HG03571 (cell line): ENCODE data around the gene COMTD1.

ENCODE experiments used
- ATAC-seq: cut with Tn5 transposase; IDR thresholded peaks from one replicate; pipeline ENCODE4 v1.9.1; 2021; ENCODE audit not compliant: unreplicated experiment

The COMTD1 gene

GRCh38 chr10:75235375-75236177 is at the start of gene COMTD1:
TSS of gene COMTD1 (minus strand) at chr10:75235957. CDS start at chr10:75235928, 29 bp downstream.
- peak; percentile 66 for ATAC-seq

DNA sequence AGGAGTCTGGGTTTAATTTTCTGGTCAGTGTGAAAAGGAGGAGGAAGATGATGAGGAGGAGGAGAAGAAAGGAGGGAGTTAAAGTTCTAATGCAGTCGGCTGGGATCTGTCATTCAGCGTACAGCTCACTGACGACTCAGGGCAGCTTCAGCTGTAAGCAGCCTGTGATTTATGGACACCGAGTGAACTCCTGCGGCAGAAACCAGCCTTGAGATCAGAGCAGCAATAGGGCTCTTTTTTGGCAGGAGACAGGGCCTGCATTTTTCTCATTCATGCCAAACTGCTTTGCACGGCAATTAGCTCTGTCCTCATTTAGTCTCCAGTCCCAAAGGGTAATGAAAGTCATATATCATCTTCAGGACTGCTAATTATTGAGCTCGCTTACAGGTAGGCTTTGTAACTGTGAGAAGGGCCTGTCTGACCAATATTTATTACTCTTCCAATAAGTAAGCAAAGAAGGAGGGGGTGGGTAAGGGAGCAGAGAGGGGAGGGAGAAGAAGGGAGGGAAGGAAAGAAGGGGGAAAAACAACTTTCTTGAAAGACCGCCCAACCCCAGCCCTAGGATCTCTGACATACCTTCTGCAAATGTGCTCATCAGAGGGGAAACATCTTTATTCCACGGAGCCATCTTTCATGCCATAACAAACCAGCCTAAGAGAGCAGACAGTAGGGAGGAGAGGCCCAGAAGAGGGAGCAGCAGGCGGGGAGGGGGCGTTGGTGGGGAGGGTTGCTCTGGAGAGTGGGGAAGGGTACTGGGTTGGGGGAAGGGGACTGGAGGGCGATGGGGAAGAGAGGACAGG is 48.1 kb upstream of the COMTD1 start:
- ATAC-seq: no peak

DNA sequence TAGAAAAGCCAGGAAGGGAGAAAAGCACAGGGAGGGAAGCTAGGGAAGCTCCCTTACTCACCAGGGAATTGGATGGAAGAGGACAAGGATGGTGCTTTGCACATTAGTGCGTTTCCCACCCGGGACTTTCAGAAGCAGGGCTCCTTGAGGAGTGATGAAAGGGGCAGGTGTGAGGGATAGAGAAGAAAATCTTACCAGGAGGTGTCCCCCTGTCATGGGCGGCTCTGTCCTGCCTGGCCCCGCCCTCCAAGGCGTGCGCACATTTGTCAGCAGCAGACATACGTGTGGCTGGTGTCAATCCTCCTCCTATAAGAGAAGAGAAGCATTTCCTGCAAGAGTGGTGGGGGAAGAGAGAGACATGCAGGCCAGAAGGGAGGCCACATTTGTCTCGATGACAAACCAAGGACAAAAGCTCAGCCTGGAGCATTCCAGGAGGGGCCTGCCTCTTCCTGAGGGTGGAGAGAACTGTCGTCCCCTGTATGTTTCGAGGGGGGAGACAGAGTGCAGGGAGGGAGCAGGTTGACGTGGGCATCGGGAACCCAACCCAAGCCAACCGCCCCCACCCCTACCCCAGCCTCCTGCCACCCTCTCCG is 47.4 kb upstream of the COMTD1 start:
- ATAC-seq: no peak

DNA sequence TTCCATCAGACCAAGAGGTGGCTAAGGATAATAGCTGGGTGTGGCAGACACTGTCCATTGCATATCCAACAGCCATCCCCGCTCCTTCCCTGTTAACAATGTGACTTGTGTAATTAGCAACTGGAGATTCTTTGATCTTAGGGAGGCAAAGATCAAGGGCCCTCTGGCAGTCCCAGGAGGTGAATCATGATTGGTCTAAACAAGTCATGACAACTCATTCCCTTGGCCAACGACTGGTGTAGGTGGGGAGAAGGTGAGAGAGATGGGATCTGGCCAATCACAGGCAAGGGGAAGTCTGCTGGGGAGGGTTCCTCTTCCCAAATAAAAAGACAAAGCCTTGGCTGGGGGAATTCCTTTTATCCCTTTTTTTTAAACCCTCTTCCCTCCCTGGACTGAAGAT is 46.2 kb upstream of the COMTD1 start:
- no peak for ATAC-seq

GRCh38 chr10:75280236-75280635 is 44.5 kb upstream of the COMTD1 start:
- no peak for ATAC-seq

GRCh38 chr10:75276069-75276872 is 40.5 kb upstream of the COMTD1 start:
- no peak for ATAC-seq

DNA sequence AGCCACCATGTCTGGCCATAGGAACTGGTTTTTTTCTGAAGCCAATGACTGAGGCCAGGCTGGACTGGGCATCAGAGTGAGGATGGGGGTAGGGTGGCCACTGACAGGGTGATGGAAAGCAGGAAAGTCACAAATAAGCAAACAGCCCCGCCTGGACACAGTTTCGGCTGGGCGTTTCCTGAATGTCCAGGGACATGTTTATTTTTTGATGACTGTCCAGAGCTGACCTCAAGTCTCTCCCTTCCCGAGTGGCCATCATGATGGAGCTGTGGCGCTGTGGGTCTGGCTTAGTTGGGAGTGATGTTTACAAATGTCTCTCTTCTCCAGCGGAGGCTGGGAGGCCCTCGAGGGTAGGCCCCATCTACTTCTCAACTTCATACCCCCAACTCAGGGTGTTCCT is 37.1 kb upstream of the COMTD1 start:
- ATAC-seq: no peak

DNA sequence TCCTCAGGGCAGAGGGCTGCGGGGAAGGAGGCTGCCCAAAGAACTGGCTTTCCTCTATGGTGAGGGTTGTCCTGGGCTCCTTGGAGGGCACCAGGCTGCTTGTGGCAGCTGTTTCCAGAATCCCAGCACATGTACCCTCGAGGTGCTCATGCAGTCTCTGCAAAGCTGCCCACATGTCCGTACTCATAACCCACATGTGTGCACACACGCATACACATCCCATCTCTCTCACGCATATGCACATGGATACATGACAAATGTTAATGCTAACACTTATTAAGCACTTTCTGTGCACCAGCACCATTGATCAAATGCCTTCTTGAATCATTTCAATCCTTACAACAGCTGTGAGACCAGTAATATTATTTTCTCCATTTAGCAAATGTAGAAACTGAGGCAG is 36.3 kb upstream of the COMTD1 start:
- ATAC-seq: no peak

DNA sequence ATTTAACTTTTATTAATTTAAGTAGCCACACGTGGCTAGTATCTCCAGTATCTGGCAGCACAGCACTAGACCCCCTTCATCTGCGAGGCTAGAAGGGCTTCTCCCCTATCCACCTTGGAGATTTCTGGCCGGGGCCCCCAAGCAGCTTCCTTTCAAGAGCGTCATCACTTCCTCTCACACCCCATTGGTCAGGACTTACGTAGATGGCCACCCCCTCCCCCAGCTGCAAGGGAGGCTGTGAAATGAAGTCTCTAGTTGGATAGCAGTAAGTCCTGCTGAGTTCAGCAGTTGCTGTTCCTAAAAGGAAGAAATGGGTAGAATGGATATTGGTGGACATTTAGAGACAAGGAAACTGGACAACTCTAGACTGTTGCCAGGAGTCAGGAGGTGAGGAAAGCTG is 33.8 kb upstream of the COMTD1 start:
- no peak for ATAC-seq

DNA sequence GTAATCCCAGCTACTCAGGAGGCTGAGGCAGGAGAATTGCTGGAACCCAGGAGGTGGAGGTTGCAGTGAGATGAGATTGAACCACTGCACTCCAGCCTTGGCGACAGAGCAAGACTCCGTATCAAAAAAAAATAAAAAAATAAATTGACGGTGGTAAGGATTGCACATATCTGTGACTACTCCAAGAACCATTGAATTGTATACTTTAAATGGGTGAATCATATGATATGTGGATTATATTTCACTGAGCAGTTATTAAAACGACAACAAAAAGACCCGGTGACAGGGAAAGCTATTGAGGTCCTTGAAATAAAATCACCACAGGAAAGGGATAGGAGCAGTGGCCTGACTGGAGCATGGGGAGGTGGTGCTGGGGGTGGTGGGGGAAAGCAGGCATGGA is 31.2 kb upstream of the COMTD1 start:
- no peak for ATAC-seq

DNA sequence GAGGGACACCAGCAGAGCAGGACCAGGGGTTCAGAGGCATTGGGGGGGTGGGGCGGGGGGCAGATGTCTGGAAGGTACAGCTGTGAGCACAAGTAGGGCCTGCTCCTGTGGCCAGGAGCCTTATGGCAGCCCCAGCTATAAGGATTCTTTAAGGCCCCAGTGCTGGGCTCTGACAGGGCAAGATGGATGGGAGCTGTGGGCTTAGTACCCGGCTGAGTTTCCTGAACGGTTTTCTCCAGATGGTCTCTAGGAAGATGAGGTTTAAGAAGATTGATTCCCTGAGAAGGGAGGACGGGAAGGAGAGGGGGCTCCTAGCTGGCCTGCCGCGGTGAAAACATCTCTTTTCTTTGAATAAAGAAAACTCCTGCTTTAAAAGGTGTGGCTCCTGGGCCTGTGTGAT is 30.1 kb upstream of the COMTD1 start:
- no peak for ATAC-seq

- ATAC-seq: no peak
Observed at GRCh38 chr10:75263806-75264205, 28.0 kb upstream of the COMTD1 start.

- ATAC-seq: no peak
Observed at GRCh38 chr10:75261813-75262705, 26.3 kb upstream of the COMTD1 start.

DNA sequence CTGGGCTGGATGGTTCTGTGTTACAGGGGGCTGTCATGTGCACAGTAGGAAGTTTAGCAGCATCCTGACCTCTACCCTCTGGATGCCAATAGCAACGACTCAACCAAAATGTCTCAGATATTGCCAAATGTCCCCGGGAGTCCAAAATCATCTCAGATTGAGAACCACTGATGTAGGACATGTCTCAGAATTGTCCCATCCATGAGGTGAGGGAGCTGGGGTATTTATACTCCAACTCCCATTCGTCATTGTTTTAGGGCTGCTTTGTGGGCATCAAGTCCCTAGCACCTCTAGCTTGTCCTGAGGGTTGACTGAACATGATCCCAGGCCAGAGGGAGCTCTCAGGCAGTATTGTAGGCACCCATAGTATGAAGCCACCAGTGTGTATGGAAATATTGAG is 25.2 kb upstream of the COMTD1 start:
- no peak for ATAC-seq

DNA sequence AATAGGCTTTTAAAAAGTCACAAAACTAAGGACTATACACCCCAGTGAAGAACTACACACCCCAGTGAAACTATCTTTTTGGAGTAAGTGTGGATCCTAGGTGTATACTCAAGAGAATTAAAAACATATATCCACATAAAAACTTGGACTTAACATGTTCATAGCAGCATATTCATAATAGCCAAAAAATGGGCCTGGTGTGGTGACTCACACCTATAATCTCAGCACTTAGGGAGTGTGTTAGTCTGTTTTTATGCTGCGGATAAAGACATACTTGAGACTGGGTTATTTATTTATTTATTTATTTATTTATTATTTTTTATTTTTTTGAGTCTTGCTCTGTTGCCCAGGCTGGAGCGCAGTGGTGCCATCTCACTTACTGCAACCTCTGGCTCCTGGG is 19.0 kb upstream of the COMTD1 start:
- ATAC-seq: no peak

DNA sequence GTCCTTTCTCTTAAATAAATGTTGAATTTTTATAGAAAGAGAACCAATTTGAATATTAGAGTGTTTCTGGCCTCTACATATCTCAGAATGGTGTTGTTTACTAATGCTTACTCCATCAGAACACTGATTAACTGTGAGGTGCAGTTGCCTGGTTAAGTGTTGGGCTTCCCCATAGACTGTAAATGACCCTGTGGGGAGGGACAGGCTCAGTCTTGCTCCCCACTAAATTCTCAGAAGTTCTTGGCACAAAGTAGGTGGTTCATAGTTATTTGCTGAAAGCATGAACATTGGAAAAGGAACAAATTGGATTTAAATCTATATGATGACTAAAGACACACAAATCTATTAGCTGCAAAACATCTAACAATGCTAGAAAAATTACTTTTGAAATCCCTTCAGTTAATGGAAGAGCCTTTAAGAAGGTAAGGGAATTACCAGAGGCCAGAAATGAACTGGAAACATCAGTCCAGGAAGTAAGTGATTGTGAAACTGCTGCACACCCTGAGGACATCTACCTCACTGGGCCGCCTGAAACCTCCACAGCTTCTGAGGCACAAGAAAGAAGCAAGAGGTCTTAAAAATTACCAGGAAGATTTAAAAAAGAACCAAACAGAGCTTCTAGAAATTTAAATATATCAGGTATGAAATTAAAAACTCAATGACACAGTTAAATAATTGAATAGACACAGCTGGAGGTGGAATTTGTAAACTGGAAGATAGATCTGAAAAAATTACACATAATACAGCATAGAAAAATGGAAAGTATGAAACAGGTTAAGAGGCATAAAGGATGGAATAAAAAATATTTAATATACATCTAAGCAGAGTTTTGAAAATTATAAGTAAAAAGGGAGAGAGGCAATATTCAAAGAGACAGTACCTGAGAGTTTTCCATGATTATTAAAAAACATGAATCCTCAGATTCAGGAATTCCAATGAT is 17.8 kb upstream of the COMTD1 start:
- ATAC-seq: no peak

DNA sequence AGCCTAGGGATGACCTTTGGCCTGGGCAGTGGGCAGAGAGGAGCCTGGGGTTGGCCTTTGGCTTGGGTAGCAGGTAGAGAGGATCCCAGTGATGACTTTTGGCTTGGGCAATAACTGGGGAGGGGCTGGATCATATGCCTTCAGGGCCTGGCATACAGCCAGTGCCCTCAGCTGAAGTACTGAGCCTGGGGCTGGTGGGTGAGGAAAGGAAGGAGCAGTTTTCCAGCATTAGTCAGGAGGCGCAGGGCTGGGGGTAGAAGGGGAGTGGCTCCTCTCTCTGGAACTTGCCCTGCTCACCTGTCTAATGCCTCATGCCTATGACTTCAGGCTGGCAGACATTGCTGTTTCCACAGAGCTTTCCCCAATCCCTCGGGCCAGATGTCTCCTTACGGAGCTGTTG is 15.2 kb upstream of the COMTD1 start:
- ATAC-seq: no peak

DNA sequence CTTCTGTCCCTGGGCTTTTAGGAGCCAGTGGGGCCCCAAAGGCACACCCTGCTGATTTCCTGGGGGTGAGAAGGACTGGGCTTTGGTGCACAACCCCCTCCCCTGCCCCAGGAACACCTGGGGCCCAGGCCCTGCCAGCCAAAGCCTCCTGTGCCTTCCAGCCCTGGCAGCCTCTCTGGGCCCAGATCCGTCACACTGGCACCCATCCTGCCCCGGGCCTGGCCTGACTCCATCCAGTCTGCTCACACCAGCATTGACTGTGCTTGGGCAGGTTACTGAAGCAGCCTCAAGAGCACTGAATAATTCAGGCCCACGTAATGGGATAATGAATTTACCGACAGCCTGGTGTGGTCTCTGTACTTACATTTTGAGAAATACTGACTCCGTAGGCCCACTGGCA is 12.0 kb upstream of the COMTD1 start:
- ATAC-seq: no peak

DNA sequence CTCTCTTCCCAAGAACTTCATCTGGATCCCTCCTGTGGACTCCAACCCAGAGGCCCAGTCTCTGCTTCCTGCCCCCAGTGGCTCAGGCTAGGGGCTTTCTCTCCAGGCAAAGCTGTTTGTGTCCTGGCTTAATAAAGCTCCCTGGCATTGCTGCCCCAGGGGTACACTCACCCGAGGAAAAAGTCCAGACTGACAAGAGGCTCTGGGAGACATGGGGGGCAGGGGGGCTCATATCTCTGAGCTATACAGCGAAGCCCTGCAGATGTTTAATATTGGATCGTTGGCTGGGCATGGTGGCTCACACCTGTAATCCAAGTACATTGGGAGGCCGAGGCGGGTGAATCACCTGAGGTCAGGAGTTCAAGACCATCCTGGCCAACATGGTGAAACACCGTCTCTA is 10.7 kb upstream of the COMTD1 start:
- no peak for ATAC-seq
